Activated CD4-positive, alpha-beta T cell treated with anti-CD3 and anti-CD28 coated beads for 48 hours (primary cell): ENCODE results near the gene SMIM5.
"Not testable (repeated sequence)": the region's sequence is repeated elsewhere in the genome, so short reads cannot be mapped to it uniquely, and the experiment has no call there.

ENCODE experiments used
- DNase-seq: peaks from one replicate; pipeline ENCODE4 v3.0.0-alpha.2; 2020

The SMIM5 gene, protein sequence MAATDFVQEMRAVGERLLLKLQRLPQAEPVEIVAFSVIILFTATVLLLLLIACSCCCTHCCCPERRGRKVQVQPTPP

DNA sequence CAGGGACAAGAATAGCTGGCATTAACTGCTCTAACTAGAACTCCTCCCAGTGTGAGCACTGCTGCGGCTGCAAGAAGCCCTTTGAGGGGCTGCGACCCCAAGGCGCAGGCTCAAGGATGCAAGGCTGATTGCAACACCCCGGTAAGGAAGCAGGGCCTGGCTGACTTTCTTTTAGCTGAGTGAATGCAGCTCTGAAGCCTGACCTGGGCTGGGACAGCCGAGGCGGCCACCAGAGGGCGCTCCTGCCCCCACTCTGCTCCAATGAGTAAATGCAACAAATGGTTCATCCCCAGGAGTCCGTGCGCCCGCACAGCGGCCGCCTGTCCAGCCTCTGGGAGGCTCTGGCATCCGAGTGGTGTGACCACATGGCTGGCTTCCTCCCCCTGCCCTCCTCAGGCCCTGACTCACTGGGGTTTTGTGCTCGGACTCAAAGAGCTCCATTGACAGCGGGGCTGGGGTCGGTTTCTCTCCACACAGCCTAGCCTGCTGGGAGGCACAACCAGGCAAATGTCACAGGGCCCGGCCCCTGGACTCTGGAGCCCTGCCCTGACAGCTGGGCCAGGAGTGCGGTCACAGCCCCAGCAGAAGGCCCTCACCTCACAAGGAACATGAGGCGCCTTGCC, at the start of gene SMIM5:
TSS of gene SMIM5 (plus strand) at position 572 of the 623 bp plus-strand sequence. CDS start 6,768 bp downstream, outside the sequence.
- DNase-seq, result peak; percentile 91

- DNase-seq, result no peak
Measured at GRCh38 chr17:75584849-75585175, 48.4 kb upstream of the SMIM5 start.

DNA sequence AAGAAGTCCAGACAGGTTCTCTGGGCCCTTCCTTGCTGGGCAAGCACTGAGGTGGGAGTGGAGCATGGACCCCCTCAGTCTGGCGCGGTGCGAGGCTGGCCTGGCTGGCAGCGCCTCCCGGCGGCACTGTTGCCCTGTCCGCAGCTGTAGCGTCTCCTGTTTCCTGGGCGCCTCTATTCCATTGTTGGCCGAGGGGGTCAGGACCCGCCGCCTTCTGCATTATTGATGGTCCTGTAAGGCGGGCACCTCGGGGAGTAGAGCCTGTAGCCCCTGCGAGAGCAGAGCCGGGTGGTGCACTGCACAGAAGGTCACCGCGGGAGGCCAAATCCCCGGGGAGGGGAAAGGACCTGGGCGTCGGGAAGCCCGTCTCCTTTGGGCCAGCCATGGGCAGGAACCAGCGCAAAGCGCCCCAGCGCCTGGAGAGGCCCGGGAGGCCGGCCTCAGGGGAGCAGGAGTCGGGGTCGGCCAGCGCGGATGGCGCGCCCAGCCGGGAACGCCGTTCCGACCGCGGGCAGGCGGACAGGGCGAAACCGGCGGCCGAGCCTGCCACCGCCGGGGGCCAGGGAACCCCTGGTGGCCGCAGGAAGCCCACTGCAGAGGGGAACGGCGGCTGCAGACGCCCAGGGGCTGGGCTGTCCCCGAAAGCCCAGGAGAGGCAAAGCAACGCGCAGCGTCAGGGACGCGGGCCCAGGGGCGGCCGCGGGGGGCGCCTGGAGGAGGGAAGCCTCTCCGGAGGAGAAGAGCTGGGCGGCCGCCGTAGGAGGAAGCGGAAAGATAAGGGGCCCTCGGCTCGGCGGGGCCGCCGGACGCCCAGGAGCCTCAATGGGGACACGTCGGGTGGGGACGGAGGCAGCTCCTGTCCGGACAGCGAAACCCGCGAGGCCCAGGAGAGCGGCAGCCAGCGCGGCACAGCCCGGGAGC, 45.3 kb upstream of the SMIM5 start, which contains the start of gene MYO15B:
TSS of gene MYO15B (plus strand) at position 126 of the 921 bp plus-strand sequence. CDS start at position 384, 258 bp downstream.
- DNase-seq, result peak; percentile 71

DNA sequence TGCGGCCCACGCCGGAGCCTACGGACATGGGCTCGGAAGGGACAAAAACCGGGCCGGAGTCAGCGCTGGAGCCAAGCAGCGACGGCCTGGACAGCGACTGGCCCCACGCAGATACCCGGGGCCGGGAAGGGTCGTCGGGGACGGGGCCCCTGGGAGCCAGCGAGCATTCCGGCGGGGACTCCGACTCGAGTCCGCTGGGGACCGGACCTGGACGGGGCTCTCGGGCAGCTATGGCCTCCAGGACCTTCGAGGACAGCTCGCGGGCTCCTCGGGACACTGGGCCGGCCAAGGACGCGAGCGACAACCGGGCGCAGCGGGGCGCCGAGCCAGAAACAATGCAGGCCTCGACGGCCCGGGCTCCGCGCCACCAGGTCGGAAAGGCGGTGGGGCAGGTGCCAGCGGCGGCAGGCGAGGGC, 44.6 kb upstream of the SMIM5 start:
- no peak for DNase-seq

GRCh38 chr17:75589012-75589918, 44.0 kb upstream of the SMIM5 start:
- DNase-seq, result peak; percentile 99

DNA sequence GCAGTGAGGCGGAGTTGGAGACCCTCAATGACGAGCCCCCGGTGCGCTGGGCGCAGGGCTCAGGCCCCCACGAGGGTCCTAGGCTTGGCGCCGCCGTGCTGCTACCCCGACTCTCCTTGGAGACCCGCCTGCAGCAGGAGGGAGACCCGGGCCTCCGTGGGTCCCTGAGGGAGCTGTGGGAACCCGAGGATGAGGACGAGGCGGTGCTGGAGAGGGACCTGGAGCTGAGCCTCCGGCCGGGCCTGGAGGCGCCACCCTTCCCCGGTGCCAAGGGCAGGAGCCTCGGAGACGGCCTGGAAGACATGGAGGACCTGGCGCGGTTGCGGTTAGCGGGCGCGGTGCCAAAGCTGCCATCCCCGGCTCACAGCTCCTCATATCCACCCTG, 43.3 kb upstream of the SMIM5 start:
- DNase-seq, result no peak

DNA sequence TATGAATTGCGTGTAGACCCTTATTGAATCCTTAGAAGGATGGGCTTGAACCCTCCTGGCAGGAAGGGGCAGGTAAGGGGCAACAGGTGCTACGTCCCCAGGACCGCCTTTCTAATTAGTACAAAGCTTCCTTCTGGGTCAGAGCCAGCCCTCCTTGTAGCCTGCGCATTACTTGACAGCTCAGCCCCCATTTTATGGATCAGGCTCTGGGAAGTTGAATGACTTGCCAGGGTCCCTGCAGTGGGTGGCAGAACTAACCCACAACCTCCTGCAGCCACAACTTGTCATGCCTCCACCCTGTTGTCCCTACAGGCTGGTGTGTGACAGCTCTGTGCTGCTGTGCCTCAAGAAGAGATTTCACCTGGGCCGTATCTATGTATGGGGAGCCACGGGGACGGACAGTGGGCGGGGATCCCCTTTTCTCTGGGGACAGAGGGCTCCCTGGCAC, 42.9 kb upstream of the SMIM5 start:
- no peak for DNase-seq

- no peak for DNase-seq
Measured at GRCh38 chr17:75590849-75591721, 42.1 kb upstream of the SMIM5 start.

- no peak for DNase-seq
Measured at GRCh38 chr17:75591722-75592302, 41.4 kb upstream of the SMIM5 start.

GRCh38 chr17:75592348-75593020, 40.8 kb upstream of the SMIM5 start:
- DNase-seq, result no peak

DNA sequence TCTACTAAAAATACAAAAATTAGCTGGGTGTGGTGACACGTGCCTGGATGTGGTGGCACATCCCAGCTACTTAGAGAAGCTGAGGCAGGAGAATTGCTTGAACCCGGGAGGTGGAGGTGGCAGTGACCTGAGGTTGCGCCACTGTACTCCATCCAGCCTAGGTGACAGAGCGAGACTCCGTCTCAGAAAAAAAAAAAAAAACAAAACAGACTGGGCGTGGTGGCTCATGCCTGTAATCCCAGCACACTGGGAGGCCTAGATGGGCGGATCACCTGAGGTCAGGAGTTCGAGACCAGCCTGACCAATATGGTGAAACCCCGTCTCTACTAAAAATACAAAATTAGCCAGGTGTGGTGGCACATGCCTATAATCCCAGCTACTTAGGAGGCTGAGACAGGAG, 39.8 kb upstream of the SMIM5 start:
- not testable (repeated sequence) for DNase-seq

- DNase-seq, result no peak
Measured at GRCh38 chr17:75594499-75595283, 38.5 kb upstream of the SMIM5 start.

- DNase-seq, result no peak
Measured at GRCh38 chr17:75595284-75595919, 37.8 kb upstream of the SMIM5 start.

GRCh38 chr17:75595920-75596313, 37.3 kb upstream of the SMIM5 start:
- no peak for DNase-seq

DNA sequence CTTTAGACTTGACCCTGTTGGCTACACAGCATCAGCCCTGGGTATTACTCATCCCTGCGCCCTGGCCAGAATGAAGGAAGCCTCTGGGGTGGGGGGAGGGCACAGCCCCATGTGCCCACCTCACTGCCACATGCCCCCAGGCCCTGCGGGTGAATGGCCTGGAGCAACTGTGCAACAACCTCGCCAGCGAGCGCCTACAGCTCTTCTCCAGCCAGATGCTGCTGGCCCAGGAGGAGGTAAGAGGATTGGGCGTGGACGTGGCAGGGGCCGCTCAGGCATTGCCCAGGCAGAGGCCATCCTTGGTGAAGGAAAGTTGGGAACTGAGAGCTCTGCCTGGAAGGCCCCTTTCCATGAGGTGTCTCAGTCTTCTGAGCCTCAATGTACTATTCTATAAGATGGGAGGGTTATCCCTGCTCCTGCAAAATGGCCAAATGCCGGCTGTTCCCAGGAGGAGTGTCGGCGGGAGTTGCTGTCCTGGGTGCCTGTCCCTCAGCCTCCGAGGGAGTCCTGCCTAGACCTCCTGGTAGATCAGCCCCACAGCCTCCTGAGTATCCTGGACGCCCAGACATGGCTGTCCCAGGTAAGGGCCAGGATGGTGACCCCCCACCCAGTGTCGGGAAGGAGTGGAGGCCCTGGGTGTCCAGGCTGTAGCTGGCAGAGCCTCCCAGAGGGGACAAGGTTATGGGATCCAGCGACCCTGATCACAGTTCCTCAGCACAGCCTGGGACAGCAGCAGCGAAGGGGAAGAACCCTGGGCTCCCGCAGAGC, 36.7 kb upstream of the SMIM5 start:
- no peak for DNase-seq

DNA sequence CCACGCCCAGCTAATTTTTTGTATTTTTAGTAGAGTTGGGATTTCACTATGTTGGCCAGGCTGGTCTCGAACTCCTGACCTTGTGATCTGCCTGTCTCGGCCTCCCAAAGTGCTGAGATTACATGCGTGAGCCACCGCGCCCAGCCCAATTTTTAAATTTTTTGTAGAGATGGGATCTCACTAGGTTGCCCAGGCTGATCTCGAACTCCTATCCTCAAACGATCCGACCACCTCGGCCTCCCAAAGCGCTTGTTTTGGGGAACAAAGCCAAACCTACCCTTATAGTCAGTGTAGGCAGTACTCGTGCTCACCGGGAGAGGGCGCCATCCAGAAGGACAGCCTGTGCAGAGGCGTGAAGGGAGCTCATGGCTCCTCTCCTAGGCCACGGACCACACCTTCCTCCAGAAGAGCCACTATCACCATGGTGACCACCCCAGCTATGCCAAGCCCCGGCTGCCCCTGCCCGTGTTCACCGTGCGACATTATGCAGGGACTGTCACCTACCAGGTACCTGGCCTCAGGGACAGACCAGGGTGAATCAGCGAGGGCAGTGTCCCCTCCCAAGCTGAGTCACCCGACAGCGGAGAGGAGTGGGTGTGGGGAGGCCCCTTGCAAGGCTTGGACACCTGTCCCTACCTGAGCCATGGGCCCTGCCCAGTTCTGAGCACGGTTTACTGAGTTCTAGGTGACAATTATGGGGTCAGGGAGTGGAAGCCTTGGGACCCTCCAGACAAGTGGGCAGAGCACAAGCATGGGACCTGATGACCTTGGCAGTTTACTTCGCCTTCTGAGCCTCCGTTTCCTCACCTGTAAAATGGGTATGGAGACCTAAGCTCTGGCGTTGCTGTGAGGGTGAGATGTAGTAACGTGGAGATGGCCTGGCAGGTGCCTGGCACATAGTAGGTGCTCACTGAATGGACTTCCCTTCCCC, 31.9 kb upstream of the SMIM5 start:
- peak; percentile 81 for DNase-seq

DNA sequence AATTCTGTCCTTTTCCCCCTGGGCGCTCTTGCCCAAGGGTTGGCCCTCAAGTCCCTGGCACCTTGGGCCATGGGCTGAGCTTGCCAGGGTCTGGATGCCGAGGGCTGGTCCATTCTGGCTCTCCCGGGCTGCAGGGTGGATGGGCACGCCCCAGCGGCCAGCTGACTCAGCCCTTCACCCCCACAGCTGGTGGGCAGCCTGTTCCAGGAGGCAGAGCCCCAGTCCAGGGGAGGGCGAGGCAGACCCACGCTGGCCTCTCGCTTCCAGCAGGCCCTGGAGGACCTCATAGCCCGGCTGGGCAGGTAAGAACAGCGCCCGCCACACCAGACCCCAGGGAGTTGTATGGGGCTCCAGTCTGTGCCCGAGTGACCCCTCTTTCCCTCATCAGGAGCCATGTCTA, 30.6 kb upstream of the SMIM5 start:
- DNase-seq, result no peak

DNA sequence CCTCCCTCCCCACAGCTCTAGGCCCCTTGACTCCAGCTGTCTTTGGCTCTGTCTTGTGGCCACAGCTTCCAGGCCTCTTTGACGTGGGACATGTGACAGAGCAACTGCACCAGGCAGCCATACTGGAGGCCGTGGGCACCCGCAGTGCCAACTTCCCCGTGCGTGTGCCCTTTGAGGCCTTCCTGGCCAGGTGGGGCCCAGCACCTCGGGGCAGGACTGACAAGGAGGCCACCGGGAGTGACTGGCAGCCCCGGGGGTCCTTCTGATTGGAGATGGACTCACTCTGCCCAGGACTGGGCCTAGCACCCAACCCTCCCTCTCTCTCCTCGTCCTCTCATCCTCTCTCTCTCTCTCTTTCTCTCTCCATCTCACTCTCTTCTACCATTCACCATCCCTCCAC, 30.1 kb upstream of the SMIM5 start:
- DNase-seq, result no peak
